Measurements from ENCODE around the gene EEIG1. TPM values are rescaled to one million over a fixed set of nuclear protein-coding genes. Genes with fewer than 3 reads are reported as not detected.

EEIG1 gene
- total and polyA plus RNA-seq, 9 of the 15 experiments (the other 6 are each of a cell fraction or from before 2014, with no cell fraction given), result 0.17 to 16.7 (median 3.6) TPM

- TF ChIP-seq ATF2 (CRISPR knock-in tag; IDR thresholded peaks at IDR 0.05) (no peak), HCFC1 (IDR thresholded peaks at IDR 0.05; ENCODE audit: low read depth, low read length) (peak; percentile 98), PHF20 (IDR thresholded peaks at IDR 0.05; ENCODE audit: partially characterized antibody) (no peak), ZNF384 (IDR thresholded peaks at IDR 0.05; ENCODE audit: low read depth, low read length) (no peak), DMBX1 (CRISPR knock-in tag; IDR thresholded peaks at IDR 0.05; ENCODE audit: borderline replicate concordance) (no peak), RBM15 (IDR thresholded peaks at IDR 0.05; ENCODE audit: insufficient read depth, low read length) (no peak), ZNF644 (tag; IDR thresholded peaks at IDR 0.05; ENCODE audit: low read depth) (no peak), SNIP1 (IDR thresholded peaks at IDR 0.05; ENCODE audit: low read depth) (no peak), NEUROD1 (IDR thresholded peaks at IDR 0.05; ENCODE audit: borderline replicate concordance, low read depth, low read length, partially characterized antibody) (no peak), POLR2G (IDR thresholded peaks at IDR 0.05; ENCODE audit: low read depth, low read length) (peak; percentile 89), ILF3 (IDR thresholded peaks at IDR 0.05; ENCODE audit: borderline replicate concordance) (no peak), MTA2 (IDR thresholded peaks at IDR 0.05; ENCODE audit: low read depth) (no peak), TFAM (CRISPR knock-in tag; conservative IDR thresholded peaks at IDR 0.05) (no peak), E2F8 (IDR thresholded peaks at IDR 0.05; ENCODE audit: low read depth, partially characterized antibody) (peak; percentile 98), ZNF75A (CRISPR knock-in tag; IDR thresholded peaks at IDR 0.05) (no peak), JUNB (CRISPR knock-in tag; conservative IDR thresholded peaks at IDR 0.05) (no peak), XRCC3 (IDR thresholded peaks at IDR 0.05) (no peak), ZBTB33 (CRISPR knock-in tag; IDR thresholded peaks at IDR 0.05) (no peak), ELF4 (CRISPR knock-in tag; IDR thresholded peaks at IDR 0.05) (peak; percentile 87), FOXA1 (IDR thresholded peaks at IDR 0.05; ENCODE audit: borderline replicate concordance) (no peak), SMAD1 (IDR thresholded peaks at IDR 0.05; ENCODE audit: low read depth, low read length, partially characterized antibody) (no peak), SMARCA5 (IDR thresholded peaks at IDR 0.05) (peak; percentile 87), TEAD4 (IDR thresholded peaks at IDR 0.05; ENCODE audit: low read length) (no peak), TEAD4 (CRISPR knock-in tag; IDR thresholded peaks at IDR 0.05; ENCODE audit: borderline replicate concordance) (no peak)
These were observed 43.1 kb downstream of the EEIG1 start, which contains the start of gene DPM2 (continued) for GRCh38 chr9:127937388-127938297.

Measured in K562 (cell line).